WTC11 (cell line): Measurements from ENCODE around the gene ADGRF4. TPM values are rescaled to one million over a fixed set of nuclear protein-coding genes. Genes with fewer than 3 reads are reported as not detected.

ENCODE experiments used
- ATAC-seq: fragments of 200-7000 bp; cut with Tn5 transposase; 2 replicates; pipeline ENCODE4 v1.10.0; 2021; ENCODE audit warnings: mild to moderate bottlenecking, moderate library complexity
- CTCF ChIA-PET: fragments of 300-600 bp; sonication (Branson Sonifier 250); formaldehyde crosslinking; loops from one replicate; lab custom pipeline; 2021; ENCODE audit warnings: antibody characterized with exemption; lab: Charles Lee
- POLR2A ChIA-PET: fragments of 350-600 bp; sonication (Branson Sonifier 250); formaldehyde crosslinking; loops from one replicate; lab custom pipeline; 2021; ENCODE audit warnings: antibody characterized with exemption; lab: Charles Lee
- DNase-seq: peaks from one replicate; pipeline ENCODE4 v3.0.0; 2021; ENCODE audit warnings: low spot score
- H3K27ac Mint-ChIP-seq: 2 replicates; pipeline ENCODE4 v1.8.0; 2021; ENCODE audit warnings: mixed read lengths
- H3K27me3 Mint-ChIP-seq: 2 replicates; pipeline ENCODE4 v1.8.0; 2021; ENCODE audit warnings: low read depth, mild to moderate bottlenecking, moderate library complexity, mixed read lengths
- H3K36me3 Mint-ChIP-seq: 2 replicates; pipeline ENCODE4 v1.8.0; 2021; ENCODE audit warnings: mixed read lengths
- H3K4me1 Mint-ChIP-seq: 2 replicates; pipeline ENCODE4 v1.8.0; 2022; ENCODE audit warnings: mixed read lengths
- H3K4me3 Mint-ChIP-seq: 2 replicates; pipeline ENCODE4 v1.8.0; 2021; ENCODE audit warnings: mild to moderate bottlenecking, moderate library complexity, mixed read lengths
- H3K9me3 Mint-ChIP-seq: 2 replicates; pipeline ENCODE4 v1.8.0; 2021; ENCODE audit warnings: mixed read lengths
- CREB1 ChIP-seq: sonication (generic); formaldehyde crosslinking; IDR thresholded peaks from 2 replicates; pipeline ENCODE4 v1.8.0; 2023; ENCODE audit warnings: mild to moderate bottlenecking, missing genetic modification reagents
- GRHL2 ChIP-seq: fragments of 250-450 bp; sonication (Bioruptor Pico); IDR thresholded peaks from 2 replicates; pipeline ENCODE4 v1.8.0; 2022; ENCODE audit warnings: mild to moderate bottlenecking, moderate library complexity; ENCODE audit not compliant: insufficient replicate concordance, severe bottlenecking
- HMGA2 ChIP-seq: fragments of 250-450 bp; sonication (Bioruptor Pico); IDR thresholded peaks from 2 replicates; pipeline ENCODE4 v1.4.0; 2021; ENCODE audit warnings: mild to moderate bottlenecking, moderate library complexity
- KAT7 ChIP-seq: sonication (generic); formaldehyde crosslinking; IDR thresholded peaks from 2 replicates; pipeline ENCODE4 v1.8.1; 2023; ENCODE audit warnings: missing genetic modification reagents, mild to moderate bottlenecking, borderline replicate concordance
- NFE2L1 ChIP-seq: sonication (generic); formaldehyde crosslinking; IDR thresholded peaks from 2 replicates; pipeline ENCODE4 v1.8.1; 2023; ENCODE audit warnings: missing genetic modification reagents
- NFYB ChIP-seq: sonication (generic); formaldehyde crosslinking; conservative IDR thresholded peaks from 2 replicates; pipeline ENCODE4 v1.8.0; 2022; ENCODE audit warnings: low read depth, missing genetic modification reagents
- NR1H2 ChIP-seq: sonication (generic); formaldehyde crosslinking; IDR thresholded peaks from 2 replicates; pipeline ENCODE4 v1.9.0; 2021; ENCODE audit warnings: mild to moderate bottlenecking, moderate library complexity, missing genetic modification reagents
- NR2C2 ChIP-seq: sonication (generic); formaldehyde crosslinking; IDR thresholded peaks from 2 replicates; pipeline ENCODE4 v1.8.0; 2022; ENCODE audit warnings: mild to moderate bottlenecking, missing genetic modification reagents
- OVOL2 ChIP-seq: fragments of 250-450 bp; sonication (Bioruptor Pico); IDR thresholded peaks from 2 replicates; pipeline ENCODE4 v1.9.0; 2021; ENCODE audit warnings: mild to moderate bottlenecking, borderline replicate concordance
- RELA ChIP-seq: sonication (generic); formaldehyde crosslinking; IDR thresholded peaks from 2 replicates; pipeline ENCODE4 v1.8.1; 2022; ENCODE audit warnings: missing genetic modification reagents, mild to moderate bottlenecking, borderline replicate concordance
- SMAD3 ChIP-seq: sonication (generic); formaldehyde crosslinking; IDR thresholded peaks from 2 replicates; pipeline ENCODE4 v1.8.0; 2022; ENCODE audit warnings: missing genetic modification reagents, mild to moderate bottlenecking, borderline replicate concordance
- SP1 ChIP-seq: sonication (generic); formaldehyde crosslinking; conservative IDR thresholded peaks from 2 replicates; pipeline ENCODE4 v1.8.1; 2022; ENCODE audit warnings: missing genetic modification reagents
- TEAD4 ChIP-seq: sonication (generic); formaldehyde crosslinking; IDR thresholded peaks from 2 replicates; pipeline ENCODE4 v1.8.0; 2022; ENCODE audit warnings: mild to moderate bottlenecking, missing genetic modification reagents
- ZBTB21 ChIP-seq: sonication (generic); formaldehyde crosslinking; IDR thresholded peaks from 2 replicates; pipeline ENCODE4 v1.8.1; 2023; ENCODE audit warnings: mild to moderate bottlenecking, missing genetic modification reagents, borderline replicate concordance
- ZNF671 ChIP-seq: fragments of 250-450 bp; sonication (Bioruptor Pico); IDR thresholded peaks from 2 replicates; pipeline ENCODE4 v1.8.0; 2021; ENCODE audit warnings: mild to moderate bottlenecking
- total RNA-seq: library from RNA; stranded (reverse); gene quantifications from 3 replicates; pipeline ENCODE4 v1.2.3, GENCODE V29; 2021
- TF ChIP-seq, protein P1 (sequence below): sonication (generic); formaldehyde crosslinking; IDR thresholded peaks from 2 replicates; pipeline ENCODE4 v1.8.1; 2022; ENCODE audit warnings: low read depth, missing genetic modification reagents, borderline replicate concordance
- TF ChIP-seq, protein P2 (sequence below): sonication (generic); formaldehyde crosslinking; conservative IDR thresholded peaks from 2 replicates; pipeline ENCODE4 v1.8.1; 2022; ENCODE audit warnings: mild to moderate bottlenecking, missing genetic modification reagents
- TF ChIP-seq, protein P3 (sequence below): sonication (generic); formaldehyde crosslinking; IDR thresholded peaks from 2 replicates; pipeline ENCODE4 v1.8.1; 2023; ENCODE audit warnings: mild to moderate bottlenecking, moderate library complexity, missing genetic modification reagents
- TF ChIP-seq, protein P4 (sequence below): sonication (generic); formaldehyde crosslinking; IDR thresholded peaks from 2 replicates; pipeline ENCODE4 v1.8.1; 2023; ENCODE audit warnings: mild to moderate bottlenecking, missing genetic modification reagents, borderline replicate concordance
- TF ChIP-seq, protein P5 (sequence below): fragments of 250-450 bp; sonication (Bioruptor Pico); IDR thresholded peaks from 2 replicates; pipeline ENCODE4 v1.9.0; 2021; ENCODE audit warnings: mild to moderate bottlenecking
- TF ChIP-seq, protein P6 (sequence below): sonication (generic); formaldehyde crosslinking; IDR thresholded peaks from 2 replicates; pipeline ENCODE4 v1.8.0; 2022; ENCODE audit warnings: mild to moderate bottlenecking, missing genetic modification reagents
- TF ChIP-seq, protein P7 (sequence below): sonication (generic); formaldehyde crosslinking; IDR thresholded peaks from 2 replicates; pipeline ENCODE4 v1.8.0; 2023; ENCODE audit warnings: missing genetic modification reagents

ADGRF4 gene
- total RNA-seq, 1 experiment from 2014 or later, result not detected

DNA sequence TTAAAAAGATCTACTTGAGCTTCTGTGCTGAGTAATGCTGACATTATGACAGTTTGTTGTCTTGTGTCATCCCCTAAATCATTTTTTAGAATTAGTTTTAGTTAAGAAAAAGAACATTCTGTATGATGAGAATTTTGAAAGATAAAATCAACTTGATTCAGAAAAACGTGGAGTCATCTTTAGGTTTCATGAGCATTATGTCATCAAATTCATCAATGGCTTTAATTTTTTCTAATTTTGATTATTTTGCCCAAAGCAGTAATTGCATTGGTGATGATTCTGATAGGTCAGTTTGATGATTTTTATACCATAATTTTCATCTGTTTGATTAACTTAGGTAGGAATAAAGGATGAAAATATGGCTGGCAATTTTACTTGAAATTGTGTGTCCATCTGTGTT lies 26.6 kb upstream of the ADGRF4 start (continued):
- no peak for TF ChIP-seq NFE2L1 (CRISPR knock-in tag)
- TF ChIP-seq, protein P1, sequence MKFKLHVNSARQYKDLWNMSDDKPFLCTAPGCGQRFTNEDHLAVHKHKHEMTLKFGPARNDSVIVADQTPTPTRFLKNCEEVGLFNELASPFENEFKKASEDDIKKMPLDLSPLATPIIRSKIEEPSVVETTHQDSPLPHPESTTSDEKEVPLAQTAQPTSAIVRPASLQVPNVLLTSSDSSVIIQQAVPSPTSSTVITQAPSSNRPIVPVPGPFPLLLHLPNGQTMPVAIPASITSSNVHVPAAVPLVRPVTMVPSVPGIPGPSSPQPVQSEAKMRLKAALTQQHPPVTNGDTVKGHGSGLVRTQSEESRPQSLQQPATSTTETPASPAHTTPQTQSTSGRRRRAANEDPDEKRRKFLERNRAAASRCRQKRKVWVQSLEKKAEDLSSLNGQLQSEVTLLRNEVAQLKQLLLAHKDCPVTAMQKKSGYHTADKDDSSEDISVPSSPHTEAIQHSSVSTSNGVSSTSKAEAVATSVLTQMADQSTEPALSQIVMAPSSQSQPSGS (CRISPR knock-in tag), result no peak
- TF ChIP-seq, protein P2, sequence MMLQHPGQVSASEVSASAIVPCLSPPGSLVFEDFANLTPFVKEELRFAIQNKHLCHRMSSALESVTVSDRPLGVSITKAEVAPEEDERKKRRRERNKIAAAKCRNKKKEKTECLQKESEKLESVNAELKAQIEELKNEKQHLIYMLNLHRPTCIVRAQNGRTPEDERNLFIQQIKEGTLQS (CRISPR knock-in tag), result no peak
- no peak for TF ChIP-seq TEAD4 (CRISPR knock-in tag)

DNA sequence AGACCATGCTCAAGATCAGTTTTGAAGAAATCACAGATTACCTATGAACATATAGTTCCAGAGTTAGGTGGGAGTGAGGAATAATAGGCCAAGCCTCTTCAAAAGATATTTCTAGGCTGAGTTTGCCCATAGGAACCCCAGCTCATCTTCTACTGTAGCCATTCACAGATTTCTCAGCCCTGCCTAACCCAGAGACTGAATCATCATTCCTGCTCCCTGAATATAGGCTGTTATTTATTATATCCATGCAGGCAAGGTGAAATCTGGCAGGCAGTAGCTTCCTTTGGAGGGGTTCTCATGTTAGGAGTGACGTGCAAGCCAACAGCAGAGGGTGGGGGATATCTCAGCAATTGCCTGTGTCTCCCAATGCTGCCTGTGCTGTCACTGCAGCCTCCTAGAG lies 25.6 kb upstream of the ADGRF4 start:
- TF ChIP-seq NFYB (CRISPR knock-in tag) (no peak), TEAD4 (CRISPR knock-in tag) (no peak), SMAD3 (CRISPR knock-in tag) (no peak), KAT7 (no peak), NR2C2 (no peak), GRHL2 (CRISPR knock-in tag) (no peak), CREB1 (CRISPR knock-in tag) (no peak), OVOL2 (CRISPR knock-in tag) (no peak), ZNF671 (CRISPR knock-in tag) (no peak), ZBTB21 (CRISPR knock-in tag) (no peak), SP1 (CRISPR knock-in tag) (no peak), NR1H2 (CRISPR knock-in tag) (no peak), RELA (CRISPR knock-in tag) (no peak), HMGA2 (CRISPR knock-in tag) (no peak)
- TF ChIP-seq, protein P3, sequence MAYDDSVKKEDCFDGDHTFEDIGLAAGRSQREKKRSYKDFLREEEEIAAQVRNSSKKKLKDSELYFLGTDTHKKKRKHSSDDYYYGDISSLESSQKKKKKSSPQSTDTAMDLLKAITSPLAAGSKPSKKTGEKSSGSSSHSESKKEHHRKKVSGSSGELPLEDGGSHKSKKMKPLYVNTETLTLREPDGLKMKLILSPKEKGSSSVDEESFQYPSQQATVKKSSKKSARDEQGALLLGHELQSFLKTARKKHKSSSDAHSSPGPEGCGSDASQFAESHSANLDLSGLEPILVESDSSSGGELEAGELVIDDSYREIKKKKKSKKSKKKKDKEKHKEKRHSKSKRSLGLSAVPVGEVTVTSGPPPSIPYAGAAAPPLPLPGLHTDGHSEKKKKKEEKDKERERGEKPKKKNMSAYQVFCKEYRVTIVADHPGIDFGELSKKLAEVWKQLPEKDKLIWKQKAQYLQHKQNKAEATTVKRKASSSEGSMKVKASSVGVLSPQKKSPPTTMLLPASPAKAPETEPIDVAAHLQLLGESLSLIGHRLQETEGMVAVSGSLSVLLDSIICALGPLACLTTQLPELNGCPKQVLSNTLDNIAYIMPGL (CRISPR knock-in tag), result no peak
- TF ChIP-seq, protein P4, sequence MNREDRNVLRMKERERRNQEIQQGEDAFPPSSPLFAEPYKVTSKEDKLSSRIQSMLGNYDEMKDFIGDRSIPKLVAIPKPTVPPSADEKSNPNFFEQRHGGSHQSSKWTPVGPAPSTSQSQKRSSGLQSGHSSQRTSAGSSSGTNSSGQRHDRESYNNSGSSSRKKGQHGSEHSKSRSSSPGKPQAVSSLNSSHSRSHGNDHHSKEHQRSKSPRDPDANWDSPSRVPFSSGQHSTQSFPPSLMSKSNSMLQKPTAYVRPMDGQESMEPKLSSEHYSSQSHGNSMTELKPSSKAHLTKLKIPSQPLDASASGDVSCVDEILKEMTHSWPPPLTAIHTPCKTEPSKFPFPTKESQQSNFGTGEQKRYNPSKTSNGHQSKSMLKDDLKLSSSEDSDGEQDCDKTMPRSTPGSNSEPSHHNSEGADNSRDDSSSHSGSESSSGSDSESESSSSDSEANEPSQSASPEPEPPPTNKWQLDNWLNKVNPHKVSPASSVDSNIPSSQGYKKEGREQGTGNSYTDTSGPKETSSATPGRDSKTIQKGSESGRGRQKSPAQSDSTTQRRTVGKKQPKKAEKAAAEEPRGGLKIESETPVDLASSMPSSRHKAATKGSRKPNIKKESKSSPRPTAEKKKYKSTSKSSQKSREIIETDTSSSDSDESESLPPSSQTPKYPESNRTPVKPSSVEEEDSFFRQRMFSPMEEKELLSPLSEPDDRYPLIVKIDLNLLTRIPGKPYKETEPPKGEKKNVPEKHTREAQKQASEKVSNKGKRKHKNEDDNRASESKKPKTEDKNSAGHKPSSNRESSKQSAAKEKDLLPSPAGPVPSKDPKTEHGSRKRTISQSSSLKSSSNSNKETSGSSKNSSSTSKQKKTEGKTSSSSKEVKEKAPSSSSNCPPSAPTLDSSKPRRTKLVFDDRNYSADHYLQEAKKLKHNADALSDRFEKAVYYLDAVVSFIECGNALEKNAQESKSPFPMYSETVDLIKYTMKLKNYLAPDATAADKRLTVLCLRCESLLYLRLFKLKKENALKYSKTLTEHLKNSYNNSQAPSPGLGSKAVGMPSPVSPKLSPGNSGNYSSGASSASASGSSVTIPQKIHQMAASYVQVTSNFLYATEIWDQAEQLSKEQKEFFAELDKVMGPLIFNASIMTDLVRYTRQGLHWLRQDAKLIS (CRISPR knock-in tag), result no peak
- TF ChIP-seq, protein P5, sequence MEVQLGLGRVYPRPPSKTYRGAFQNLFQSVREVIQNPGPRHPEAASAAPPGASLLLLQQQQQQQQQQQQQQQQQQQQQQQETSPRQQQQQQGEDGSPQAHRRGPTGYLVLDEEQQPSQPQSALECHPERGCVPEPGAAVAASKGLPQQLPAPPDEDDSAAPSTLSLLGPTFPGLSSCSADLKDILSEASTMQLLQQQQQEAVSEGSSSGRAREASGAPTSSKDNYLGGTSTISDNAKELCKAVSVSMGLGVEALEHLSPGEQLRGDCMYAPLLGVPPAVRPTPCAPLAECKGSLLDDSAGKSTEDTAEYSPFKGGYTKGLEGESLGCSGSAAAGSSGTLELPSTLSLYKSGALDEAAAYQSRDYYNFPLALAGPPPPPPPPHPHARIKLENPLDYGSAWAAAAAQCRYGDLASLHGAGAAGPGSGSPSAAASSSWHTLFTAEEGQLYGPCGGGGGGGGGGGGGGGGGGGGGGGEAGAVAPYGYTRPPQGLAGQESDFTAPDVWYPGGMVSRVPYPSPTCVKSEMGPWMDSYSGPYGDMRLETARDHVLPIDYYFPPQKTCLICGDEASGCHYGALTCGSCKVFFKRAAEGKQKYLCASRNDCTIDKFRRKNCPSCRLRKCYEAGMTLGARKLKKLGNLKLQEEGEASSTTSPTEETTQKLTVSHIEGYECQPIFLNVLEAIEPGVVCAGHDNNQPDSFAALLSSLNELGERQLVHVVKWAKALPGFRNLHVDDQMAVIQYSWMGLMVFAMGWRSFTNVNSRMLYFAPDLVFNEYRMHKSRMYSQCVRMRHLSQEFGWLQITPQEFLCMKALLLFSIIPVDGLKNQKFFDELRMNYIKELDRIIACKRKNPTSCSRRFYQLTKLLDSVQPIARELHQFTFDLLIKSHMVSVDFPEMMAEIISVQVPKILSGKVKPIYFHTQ (CRISPR knock-in tag), result no peak
- TF ChIP-seq, protein P6, sequence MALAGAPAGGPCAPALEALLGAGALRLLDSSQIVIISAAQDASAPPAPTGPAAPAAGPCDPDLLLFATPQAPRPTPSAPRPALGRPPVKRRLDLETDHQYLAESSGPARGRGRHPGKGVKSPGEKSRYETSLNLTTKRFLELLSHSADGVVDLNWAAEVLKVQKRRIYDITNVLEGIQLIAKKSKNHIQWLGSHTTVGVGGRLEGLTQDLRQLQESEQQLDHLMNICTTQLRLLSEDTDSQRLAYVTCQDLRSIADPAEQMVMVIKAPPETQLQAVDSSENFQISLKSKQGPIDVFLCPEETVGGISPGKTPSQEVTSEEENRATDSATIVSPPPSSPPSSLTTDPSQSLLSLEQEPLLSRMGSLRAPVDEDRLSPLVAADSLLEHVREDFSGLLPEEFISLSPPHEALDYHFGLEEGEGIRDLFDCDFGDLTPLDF (CRISPR knock-in tag), result no peak
- TF ChIP-seq, protein P7, sequence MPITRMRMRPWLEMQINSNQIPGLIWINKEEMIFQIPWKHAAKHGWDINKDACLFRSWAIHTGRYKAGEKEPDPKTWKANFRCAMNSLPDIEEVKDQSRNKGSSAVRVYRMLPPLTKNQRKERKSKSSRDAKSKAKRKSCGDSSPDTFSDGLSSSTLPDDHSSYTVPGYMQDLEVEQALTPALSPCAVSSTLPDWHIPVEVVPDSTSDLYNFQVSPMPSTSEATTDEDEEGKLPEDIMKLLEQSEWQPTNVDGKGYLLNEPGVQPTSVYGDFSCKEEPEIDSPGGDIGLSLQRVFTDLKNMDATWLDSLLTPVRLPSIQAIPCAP (CRISPR knock-in tag), result no peak
- Mint-ChIP-seq H3K4me1 (peaks cover 22% of the 10 kb centered on the region), H3K4me3 (no peak overlapping the region), H3K9me3 (0 out of 2 replicates have a peak, but pooled peaks cover 2% of the 10 kb centered on the region), H3K27ac (no peak overlapping the region), H3K27me3 (no peaks in the 10 kb centered on the region), H3K36me3 (no peaks in the 10 kb centered on the region)
- CTCF ChIA-PET, result no interaction called here
- ATAC-seq (no peak), DNase-seq (no peak)
- POLR2A ChIA-PET, result no interaction called here
